HepG2 (cell line): Measurements from ENCODE around the gene CDO1. TPM values are rescaled to one million over a fixed set of nuclear protein-coding genes. Genes with fewer than 3 reads are reported as not detected.

ENCODE experiments used
- BHLHE40 ChIP-seq: IDR thresholded peaks from 2 replicates; pipeline ENCODE4 v1.6.1; 2011; ENCODE audit warnings: low read length, improper control_type of control experiment
- ESRRA ChIP-seq: sonication (generic); formaldehyde crosslinking; IDR thresholded peaks from 2 replicates; pipeline ENCODE4 v1.5.1; 2020; ENCODE audit warnings: mild to moderate bottlenecking, low read depth, missing genetic modification reagents
- KAT8 ChIP-seq: IDR thresholded peaks from 2 replicates; pipeline ENCODE4 v1.6.1; 2016; ENCODE audit warnings: missing genetic modification reagents, missing compliant biosample characterization
- MTA3 ChIP-seq: sonication (generic); formaldehyde crosslinking; IDR thresholded peaks from 2 replicates; pipeline ENCODE4 v1.4.0; 2020; ENCODE audit warnings: missing genetic modification reagents
- MYC ChIP-seq: sonication (generic); formaldehyde crosslinking; IDR thresholded peaks from 2 replicates; pipeline ENCODE4 v1.9.0; 2021; ENCODE audit warnings: missing genetic modification reagents, borderline replicate concordance
- NRL ChIP-seq: sonication (generic); formaldehyde crosslinking; IDR thresholded peaks from 2 replicates; pipeline ENCODE4 v1.5.0; 2020; ENCODE audit warnings: missing genetic modification reagents, mild to moderate bottlenecking, moderate library complexity, borderline replicate concordance
- SALL2 ChIP-seq: sonication (generic); formaldehyde crosslinking; IDR thresholded peaks from 2 replicates; pipeline ENCODE4 v1.8.1; 2023; ENCODE audit warnings: mild to moderate bottlenecking, missing genetic modification reagents, inconsistent platforms
- SRSF4 ChIP-seq: fragments of 200-400 bp; formaldehyde crosslinking; IDR thresholded peaks from one replicate; pipeline ENCODE4 v1.6.1; 2018; ENCODE audit warnings: mild to moderate bottlenecking, low read depth, low read length, moderate library complexity; ENCODE audit not compliant: poor library complexity, severe bottlenecking
- TAF15 ChIP-seq: fragments of 200-400 bp; formaldehyde crosslinking; IDR thresholded peaks from one replicate; pipeline ENCODE4 v1.6.1; 2018; ENCODE audit warnings: mild to moderate bottlenecking, low read depth, low read length; ENCODE audit not compliant: poor library complexity, severe bottlenecking
- THAP11 ChIP-seq: IDR thresholded peaks from 2 replicates; pipeline ENCODE4 v1.6.1; 2016; ENCODE audit warnings: missing biosample characterization, missing genetic modification reagents
- ZNF253 ChIP-seq: sonication (generic); formaldehyde crosslinking; IDR thresholded peaks from 2 replicates; pipeline ENCODE4 v1.8.0; 2022; ENCODE audit warnings: mild to moderate bottlenecking, missing genetic modification reagents, borderline replicate concordance
- ZNF264 ChIP-seq: sonication (generic); formaldehyde crosslinking; IDR thresholded peaks from 2 replicates; pipeline ENCODE4 v1.4.0; 2020; ENCODE audit warnings: missing genetic modification reagents
- ZNF333 ChIP-seq: sonication (generic); formaldehyde crosslinking; IDR thresholded peaks from 2 replicates; pipeline ENCODE4 v1.4.0; 2020; ENCODE audit warnings: mild to moderate bottlenecking, missing genetic modification reagents, borderline replicate concordance
- ZNF552 ChIP-seq: sonication (generic); formaldehyde crosslinking; IDR thresholded peaks from 2 replicates; pipeline ENCODE4 v1.9.0; 2022; ENCODE audit warnings: missing genetic modification reagents, mild to moderate bottlenecking, borderline replicate concordance
- ZNF615 ChIP-seq: sonication (generic); formaldehyde crosslinking; IDR thresholded peaks from 2 replicates; pipeline ENCODE4 v1.5.0; 2020; ENCODE audit warnings: mild to moderate bottlenecking, missing genetic modification reagents, borderline replicate concordance
- ZNF616 ChIP-seq: sonication (generic); formaldehyde crosslinking; IDR thresholded peaks from 2 replicates; pipeline ENCODE4 v1.5.0; 2020; ENCODE audit warnings: low read depth, mild to moderate bottlenecking, missing genetic modification reagents
- ZNF792 ChIP-seq: IDR thresholded peaks from 2 replicates; pipeline ENCODE4 v1.6.1; 2016
- ZNF878 ChIP-seq: sonication (generic); formaldehyde crosslinking; IDR thresholded peaks from 2 replicates; pipeline ENCODE4 v1.8.1; 2023; ENCODE audit warnings: mild to moderate bottlenecking, missing genetic modification reagents, moderate library complexity
- polyA plus RNA-seq, 8 experiments: library from polyadenylated mRNA; depleted of rRNA in 3 of 8; stranded (reverse) in 7 of 8; unstranded in 1 of 8; fragments of >200 nt; fragmentation: Illumina TruSeq in 4 of 8; extraction: Trizol in 4 of 8; gene quantifications; 2 replicates each; pipeline versions ENCODE4 v1.2.1 to v1.2.3, GENCODE V29; 2011 to 2016; ENCODE audit warnings: low read depth in 4 of 8, missing spikeins in 1 of 8, mixed read lengths in 1 of 8; ENCODE audit not compliant: insufficient read depth in 1 of 8
- total RNA-seq, 5 experiments: library from RNA; depleted of rRNA; stranded (reverse); fragments of >200 nt; fragmentation: Illumina TruSeq; extraction: Trizol; gene quantifications; 2 replicates each; pipeline ENCODE4 v1.2.3, GENCODE V29; 2016; ENCODE audit warnings: low read depth in 1 of 5
- TF ChIP-seq, protein P1 (sequence below), 2 experiments: sonication (generic) in 1 of 2; formaldehyde crosslinking in 1 of 2; IDR thresholded peaks; 2 replicates each; pipeline versions ENCODE4 v1.4.0 to v1.6.1; 2018 to 2020; ENCODE audit warnings: missing genetic modification reagents in 2 of 2, borderline replicate concordance in 1 of 2, low read depth in 1 of 2, mild to moderate bottlenecking in 1 of 2, missing biosample characterization in 1 of 2
- TF ChIP-seq, protein P2 (sequence below): sonication (generic); formaldehyde crosslinking; IDR thresholded peaks from 2 replicates; pipeline ENCODE4 v1.8.0; 2022; ENCODE audit warnings: missing genetic modification reagents, mild to moderate bottlenecking, inconsistent platforms, borderline replicate concordance
- TF ChIP-seq, protein P3 (sequence below): sonication (generic); formaldehyde crosslinking; IDR thresholded peaks from 2 replicates; pipeline ENCODE4 v1.4.0; 2020; ENCODE audit warnings: mild to moderate bottlenecking, missing genetic modification reagents
- TF ChIP-seq, protein P4 (sequence below): IDR thresholded peaks from 2 replicates; pipeline ENCODE4 v1.6.1; 2018; ENCODE audit warnings: missing genetic modification reagents, mild to moderate bottlenecking, missing compliant biosample characterization

CDO1 gene
- total and polyA plus RNA-seq, 2 of the 13 experiments (the other 11 are each of a cell fraction or from before 2014, with no cell fraction given): 3.2 to 4.4 TPM

DNA sequence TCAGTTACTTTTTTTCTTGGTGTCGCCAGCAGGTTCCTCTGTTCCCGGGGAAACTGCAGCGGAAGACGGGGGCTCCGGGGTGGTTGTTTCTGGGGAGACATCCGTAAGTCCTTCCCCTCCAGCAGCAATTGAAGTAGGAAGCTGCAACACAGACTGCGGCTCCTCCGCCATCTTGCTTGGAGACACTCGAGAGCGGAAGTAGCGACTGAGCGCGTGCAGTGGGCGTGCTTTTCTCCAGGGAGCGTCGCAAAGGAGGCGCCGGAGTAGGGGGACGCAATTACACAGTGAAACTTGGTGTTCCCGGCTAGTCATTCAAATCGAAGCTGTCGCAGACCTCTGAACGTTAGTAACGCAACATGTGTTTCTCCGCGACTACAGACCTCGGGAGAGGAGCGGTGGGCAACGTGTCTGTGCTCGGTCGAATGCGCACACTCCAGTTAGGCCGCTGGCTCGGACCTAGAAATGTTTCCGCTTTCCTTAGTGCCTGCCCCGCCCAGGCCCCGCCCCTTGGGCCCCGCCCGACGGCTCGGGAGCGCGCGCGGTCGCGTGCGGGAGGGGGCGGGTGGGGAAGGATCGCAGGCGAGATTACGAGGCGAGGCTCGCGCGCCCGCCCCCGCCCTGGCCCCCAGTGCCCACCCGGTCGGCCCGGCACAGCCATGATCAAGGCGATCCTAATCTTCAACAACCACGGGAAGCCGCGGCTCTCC lies 25.1 kb upstream of the CDO1 start, which contains the start of the genes AP3S1 and ATG12 (continued):
- TF ChIP-seq, protein P1, sequence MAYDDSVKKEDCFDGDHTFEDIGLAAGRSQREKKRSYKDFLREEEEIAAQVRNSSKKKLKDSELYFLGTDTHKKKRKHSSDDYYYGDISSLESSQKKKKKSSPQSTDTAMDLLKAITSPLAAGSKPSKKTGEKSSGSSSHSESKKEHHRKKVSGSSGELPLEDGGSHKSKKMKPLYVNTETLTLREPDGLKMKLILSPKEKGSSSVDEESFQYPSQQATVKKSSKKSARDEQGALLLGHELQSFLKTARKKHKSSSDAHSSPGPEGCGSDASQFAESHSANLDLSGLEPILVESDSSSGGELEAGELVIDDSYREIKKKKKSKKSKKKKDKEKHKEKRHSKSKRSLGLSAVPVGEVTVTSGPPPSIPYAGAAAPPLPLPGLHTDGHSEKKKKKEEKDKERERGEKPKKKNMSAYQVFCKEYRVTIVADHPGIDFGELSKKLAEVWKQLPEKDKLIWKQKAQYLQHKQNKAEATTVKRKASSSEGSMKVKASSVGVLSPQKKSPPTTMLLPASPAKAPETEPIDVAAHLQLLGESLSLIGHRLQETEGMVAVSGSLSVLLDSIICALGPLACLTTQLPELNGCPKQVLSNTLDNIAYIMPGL (CRISPR knock-in tag; IDR thresholded peaks at IDR 0.05; ENCODE audit: borderline replicate concordance in 1 of 2, low read depth in 1 of 2): peak in 1 of 2 experiments; percentile 31; a peak in 1 of 4 replicates
- TF ChIP-seq SALL2 (peak; percentile 58; the same call in 1 of the 2 replicates), TAF15 (no peak), ZNF615 (peak; percentile 65; the same call in 1 of the 2 replicates), MYC (CRISPR knock-in tag) (peak; percentile 88), ESRRA (no peak; the same call in 1 of the 2 replicates), ZNF552 (CRISPR knock-in tag) (peak; percentile 83), ZNF878 (CRISPR knock-in tag) (peak; percentile 74; the same call in 1 of the 2 replicates), ZNF264 (CRISPR knock-in tag) (peak; percentile 86), THAP11 (CRISPR knock-in tag) (peak; percentile 86), SRSF4 (no peak), BHLHE40 (peak; percentile 76), MTA3 (CRISPR knock-in tag) (no peak; the same call in 1 of the 2 replicates), NRL (CRISPR knock-in tag) (peak; percentile 55), ZNF253 (CRISPR knock-in tag) (peak; percentile 86; the same call in 1 of the 2 replicates), KAT8 (CRISPR knock-in tag) (peak; percentile 97), ZNF616 (CRISPR knock-in tag) (0 out of 2 replicates have a peak, but pooled peaks have one; percentile 72), ZNF792 (peak; percentile 74), ZNF333 (CRISPR knock-in tag) (no peak)
- TF ChIP-seq, protein P2, sequence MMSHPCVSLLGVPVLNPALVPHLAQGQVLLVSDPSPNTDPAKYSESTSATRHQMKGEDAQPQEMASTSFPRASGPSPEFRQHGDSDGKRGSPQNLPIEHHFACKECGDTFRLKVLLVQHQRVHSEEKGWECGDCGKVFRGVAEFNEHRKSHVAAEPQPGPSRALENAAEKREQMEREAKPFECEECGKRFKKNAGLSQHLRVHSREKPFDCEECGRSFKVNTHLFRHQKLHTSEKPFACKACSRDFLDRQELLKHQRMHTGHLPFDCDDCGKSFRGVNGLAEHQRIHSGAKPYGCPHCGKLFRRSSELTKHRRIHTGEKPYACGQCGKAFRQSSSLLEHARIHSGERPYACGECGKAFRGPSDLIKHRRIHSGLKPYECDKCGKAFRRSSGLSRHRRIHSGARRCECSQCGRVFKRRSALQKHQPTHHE (CRISPR knock-in tag): 0 out of 2 replicates have a peak, but pooled peaks have one; percentile 61
- TF ChIP-seq, protein P3, sequence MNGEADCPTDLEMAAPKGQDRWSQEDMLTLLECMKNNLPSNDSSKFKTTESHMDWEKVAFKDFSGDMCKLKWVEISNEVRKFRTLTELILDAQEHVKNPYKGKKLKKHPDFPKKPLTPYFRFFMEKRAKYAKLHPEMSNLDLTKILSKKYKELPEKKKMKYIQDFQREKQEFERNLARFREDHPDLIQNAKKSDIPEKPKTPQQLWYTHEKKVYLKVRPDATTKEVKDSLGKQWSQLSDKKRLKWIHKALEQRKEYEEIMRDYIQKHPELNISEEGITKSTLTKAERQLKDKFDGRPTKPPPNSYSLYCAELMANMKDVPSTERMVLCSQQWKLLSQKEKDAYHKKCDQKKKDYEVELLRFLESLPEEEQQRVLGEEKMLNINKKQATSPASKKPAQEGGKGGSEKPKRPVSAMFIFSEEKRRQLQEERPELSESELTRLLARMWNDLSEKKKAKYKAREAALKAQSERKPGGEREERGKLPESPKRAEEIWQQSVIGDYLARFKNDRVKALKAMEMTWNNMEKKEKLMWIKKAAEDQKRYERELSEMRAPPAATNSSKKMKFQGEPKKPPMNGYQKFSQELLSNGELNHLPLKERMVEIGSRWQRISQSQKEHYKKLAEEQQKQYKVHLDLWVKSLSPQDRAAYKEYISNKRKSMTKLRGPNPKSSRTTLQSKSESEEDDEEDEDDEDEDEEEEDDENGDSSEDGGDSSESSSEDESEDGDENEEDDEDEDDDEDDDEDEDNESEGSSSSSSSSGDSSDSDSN (CRISPR knock-in tag): no peak
- TF ChIP-seq, protein P4, sequence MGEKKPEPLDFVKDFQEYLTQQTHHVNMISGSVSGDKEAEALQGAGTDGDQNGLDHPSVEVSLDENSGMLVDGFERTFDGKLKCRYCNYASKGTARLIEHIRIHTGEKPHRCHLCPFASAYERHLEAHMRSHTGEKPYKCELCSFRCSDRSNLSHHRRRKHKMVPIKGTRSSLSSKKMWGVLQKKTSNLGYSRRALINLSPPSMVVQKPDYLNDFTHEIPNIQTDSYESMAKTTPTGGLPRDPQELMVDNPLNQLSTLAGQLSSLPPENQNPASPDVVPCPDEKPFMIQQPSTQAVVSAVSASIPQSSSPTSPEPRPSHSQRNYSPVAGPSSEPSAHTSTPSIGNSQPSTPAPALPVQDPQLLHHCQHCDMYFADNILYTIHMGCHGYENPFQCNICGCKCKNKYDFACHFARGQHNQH (CRISPR knock-in tag): peak; percentile 87
